Endothelial cell of umbilical vein (primary cell): ENCODE measurements around the gene LRG1. TPM values are rescaled to one million over a fixed set of nuclear protein-coding genes. Genes with fewer than 3 reads are reported as not detected.
A peak's percentile ranks its signal among the peaks of the same experiment; 100 is the strongest.

Experiments used
- BruUV-seq: library from RNA; stranded (reverse); fragments of 400-500 nt; replicated peaks from 2 replicates; lab custom pipeline; 2021; lab: Mats Ljungman, UMichigan
- CTCF ChIA-PET: fragments of 300-600, 350-600 bp; sonication (Branson Sonifier 250); formaldehyde crosslinking; loops from one replicate; lab custom pipeline; 2021; ENCODE audit warnings: antibody characterized with exemption, inconsistent platforms; lab: Charles Lee
- POLR2A ChIA-PET: fragments of 300-600, 350-600 bp; sonication (Branson Sonifier 250); formaldehyde crosslinking; loops from one replicate; lab custom pipeline; 2021; ENCODE audit warnings: antibody characterized with exemption, inconsistent platforms; lab: Charles Lee
- DNase-seq: peaks from one replicate; pipeline ENCODE4 v3.0.0-alpha.2; 2011; ENCODE audit warnings: low read depth, low spot score
- FAIRE-seq: peaks from 2 replicates; lab custom pipeline; 2011; peaks lifted over from hg19 to GRCh38; lab: Jason Lieb, UNC
- H2AFZ ChIP-seq: 2 replicates; pipeline ENCODE4 v1.6.0; 2012; ENCODE audit warnings: low read depth, low read length, control low read depth, inconsistent platforms
- H3K27ac ChIP-seq: 2 replicates; pipeline ENCODE4 v1.5.1; 2011; ENCODE audit warnings: low read depth, mild to moderate bottlenecking, control low read depth, low read length, moderate library complexity; ENCODE audit not compliant: insufficient read depth
- H3K27me3 ChIP-seq, 2 experiments: 2 replicates each; pipeline versions ENCODE4 v1.6.0 to v1.6.1; 2011; ENCODE audit warnings: low read length in 2 of 2, mixed read lengths in 1 of 2; ENCODE audit not compliant: control insufficient read depth in 2 of 2, insufficient read depth in 2 of 2
- H3K36me3 ChIP-seq, 2 experiments: 2 replicates in 1 of 2; 3 replicates in 1 of 2; pipeline ENCODE4 v1.5.1; 2011; ENCODE audit warnings: low read length in 2 of 2, mild to moderate bottlenecking in 1 of 2, moderate library complexity in 1 of 2; ENCODE audit not compliant: control insufficient read depth in 2 of 2, insufficient read depth in 2 of 2; ENCODE audit errors: extremely low read depth in 1 of 2
- H3K4me1 ChIP-seq: 3 replicates; pipeline ENCODE4 v1.5.1; 2011; ENCODE audit warnings: mild to moderate bottlenecking, low read length; ENCODE audit not compliant: control insufficient read depth, insufficient read depth; ENCODE audit errors: extremely low read depth
- H3K4me2 ChIP-seq: 2 replicates; pipeline ENCODE4 v1.6.1; 2011; ENCODE audit warnings: low read length, control low read depth, mixed read lengths; ENCODE audit not compliant: insufficient read depth
- H3K4me3 ChIP-seq, 3 experiments: fragments of 200-600 bp in 1 of 3; sonication (generic), shearing (Covaris generic) in 1 of 3; replicated peaks in 1 of 3; 2 replicates each; pipeline ENCODE4 v1.5.1; 2011 to 2016; ENCODE audit warnings: control low read depth in 3 of 3, low read length in 3 of 3, mild to moderate bottlenecking in 2 of 3, inconsistent platforms in 1 of 3, low read depth in 1 of 3, moderate library complexity in 1 of 3; ENCODE audit not compliant: insufficient read depth in 1 of 3
- H3K79me2 ChIP-seq: 2 replicates; pipeline ENCODE4 v1.6.0; 2012; ENCODE audit warnings: low read length, inconsistent platforms; ENCODE audit not compliant: control insufficient read depth, insufficient read depth
- H3K9ac ChIP-seq: replicated peaks from 2 replicates; pipeline ENCODE3; 2011; ENCODE audit warnings: low read length, control low read depth; ENCODE audit not compliant: insufficient read depth; ENCODE audit errors: extremely low read depth
- H3K9me1 ChIP-seq: replicated peaks from 3 replicates; pipeline ENCODE4 v1.6.0; 2011; ENCODE audit warnings: mild to moderate bottlenecking, low read length; ENCODE audit not compliant: control insufficient read depth, insufficient read depth; ENCODE audit errors: extremely low read depth
- H3K9me3 ChIP-seq: replicated peaks from 2 replicates; pipeline ENCODE4 v1.5.1; 2012; ENCODE audit warnings: low read length, inconsistent platforms; ENCODE audit not compliant: control insufficient read depth, insufficient read depth
- H4K20me1 ChIP-seq: replicated peaks from 2 replicates; pipeline ENCODE3; 2011; ENCODE audit warnings: mild to moderate bottlenecking, low read length; ENCODE audit not compliant: control insufficient read depth, insufficient read depth; ENCODE audit errors: extremely low read depth
- EZH2 ChIP-seq: IDR thresholded peaks from 2 replicates; pipeline ENCODE4 v1.6.1; 2012; ENCODE audit warnings: borderline replicate concordance, low read depth, mild to moderate bottlenecking, moderate library complexity, low read length, inconsistent platforms; ENCODE audit not compliant: severe bottlenecking
- FOS ChIP-seq: IDR thresholded peaks from 2 replicates; pipeline ENCODE4 v1.6.1; 2011; ENCODE audit warnings: mild to moderate bottlenecking, low read length, moderate library complexity, borderline replicate concordance; ENCODE audit not compliant: insufficient read depth
- GATA2 ChIP-seq: IDR thresholded peaks from 2 replicates; pipeline ENCODE4 v1.7.0; 2011; ENCODE audit warnings: low read depth, mild to moderate bottlenecking, moderate library complexity, mixed read lengths, low read length; ENCODE audit not compliant: insufficient read length, insufficient read depth
- JUN ChIP-seq: IDR thresholded peaks from 2 replicates; pipeline ENCODE4 v1.6.1; 2011; ENCODE audit warnings: borderline replicate concordance, low read depth; ENCODE audit not compliant: insufficient read length, insufficient read depth
- MYC ChIP-seq: IDR thresholded peaks from one replicate; pipeline ENCODE4 v1.6.1; 2011; ENCODE audit warnings: mild to moderate bottlenecking, low read depth, low read length
- POLR2A ChIP-seq: IDR thresholded peaks from 2 replicates; pipeline ENCODE4 v1.6.1; 2012; ENCODE audit warnings: low read depth, mild to moderate bottlenecking, control low read depth, low read length
- POLR2AphosphoS5 ChIP-seq: IDR thresholded peaks from 2 replicates; pipeline ENCODE4 v1.6.1; 2012; ENCODE audit warnings: low read depth, mild to moderate bottlenecking, control low read depth, low read length, moderate library complexity; ENCODE audit not compliant: insufficient read depth
- dilution Hi-C: fragments of 300-500 bp; cut with MboI; formaldehyde crosslinking; loops from one replicate; pipeline ENCODE4 v1.15.0; 2019; ENCODE audit warnings: low sequenced_read_pairs; ENCODE audit not compliant: extremely low pct_ligation_motif_present
- intact Hi-C: fragments of 100-400 bp; cut with micrococcal nuclease; formaldehyde crosslinking; loops from one replicate; pipeline ENCODE4 v1.10.0; 2022
- polyA plus RNA-seq, 4 experiments: library from polyadenylated mRNA; depleted of rRNA in 3 of 4; stranded (reverse) in 3 of 4; unstranded in 1 of 4; fragments of >200 nt; gene quantifications; 2 replicates each; pipeline versions ENCODE4 v1.2.1 to v1.2.3, GENCODE V29; 2011 to 2012; ENCODE audit warnings: missing spikeins in 1 of 4
- total RNA-seq: library from RNA; stranded (reverse); gene quantifications from 2 replicates; pipeline ENCODE4 v1.2.3, GENCODE V29; 2021
- TF ChIP-seq, protein P1 (sequence below), 2 donors: IDR thresholded peaks; 1 replicate in 1 of 2; 2 replicates in 1 of 2; pipeline ENCODE4 v1.5.1; 2011; ENCODE audit warnings: low read length in 2 of 2, mild to moderate bottlenecking in 2 of 2, moderate library complexity in 2 of 2, control low read depth in 1 of 2, inconsistent platforms in 1 of 2, low read depth in 1 of 2; ENCODE audit not compliant: insufficient read depth in 1 of 2; ENCODE audit errors: extremely low read depth in 1 of 2
- TF ChIP-seq, protein P2 (sequence below): IDR thresholded peaks from 2 replicates; pipeline ENCODE4 v1.6.1; 2011; ENCODE audit not compliant: insufficient read depth, insufficient read length

Gene LRG1
- total and polyA plus RNA-seq, 2 donors (not counting 3 experiments of a cell fraction or from before 2014, with no cell fraction given), result 0.21 to 0.31 TPM

GRCh38 chr19:4559569-4559968 lies 19.7 kb upstream of the LRG1 start, which contains the start of gene SEMA6B:
SEMA6B (minus strand) TSS chr19:4559684; CDS start chr19:4558457, 1,227 bp downstream.
- intact Hi-C loops (loop anchor here (1.0 to 5.0 kb wide), 5 partner anchors 8 to 163 kb away; partner anchors contain the start of genes DPP9 and TNFAIP8L1), dilution Hi-C loops (no loop called here)
- H3K9ac ChIP-seq, result peak within 1 kb of the TSS; percentile 54
- peaks cover 26% of the 10 kb centered on the region for H3K4me1 ChIP-seq
- BruUV-seq, result no TSS peak
- H3K9me1 ChIP-seq, result no peaks in the 10 kb centered on the region
- FAIRE-seq (peak; percentile 95), DNase-seq (peak; percentile 91)
- POLR2A ChIA-PET, result interaction anchor here (0.8 kb wide), 1 partner anchor 24 kb away, joined by 3 read pairs; no protein-coding TSS in a partner anchor
- H4K20me1 ChIP-seq, result no peaks in the 10 kb centered on the region
- peaks cover 2 to 16% of the 10 kb centered on the region in 2 experiments for H3K36me3 ChIP-seq
- no peaks in the 10 kb centered on the region for H3K27me3 ChIP-seq
- H3K4me3 ChIP-seq, result peak within 1 kb of the TSS in 2 of 3 experiments; percentile 37 to 76
- TF ChIP-seq GATA2, result peak; percentile 12
- TF ChIP-seq, protein P1, sequence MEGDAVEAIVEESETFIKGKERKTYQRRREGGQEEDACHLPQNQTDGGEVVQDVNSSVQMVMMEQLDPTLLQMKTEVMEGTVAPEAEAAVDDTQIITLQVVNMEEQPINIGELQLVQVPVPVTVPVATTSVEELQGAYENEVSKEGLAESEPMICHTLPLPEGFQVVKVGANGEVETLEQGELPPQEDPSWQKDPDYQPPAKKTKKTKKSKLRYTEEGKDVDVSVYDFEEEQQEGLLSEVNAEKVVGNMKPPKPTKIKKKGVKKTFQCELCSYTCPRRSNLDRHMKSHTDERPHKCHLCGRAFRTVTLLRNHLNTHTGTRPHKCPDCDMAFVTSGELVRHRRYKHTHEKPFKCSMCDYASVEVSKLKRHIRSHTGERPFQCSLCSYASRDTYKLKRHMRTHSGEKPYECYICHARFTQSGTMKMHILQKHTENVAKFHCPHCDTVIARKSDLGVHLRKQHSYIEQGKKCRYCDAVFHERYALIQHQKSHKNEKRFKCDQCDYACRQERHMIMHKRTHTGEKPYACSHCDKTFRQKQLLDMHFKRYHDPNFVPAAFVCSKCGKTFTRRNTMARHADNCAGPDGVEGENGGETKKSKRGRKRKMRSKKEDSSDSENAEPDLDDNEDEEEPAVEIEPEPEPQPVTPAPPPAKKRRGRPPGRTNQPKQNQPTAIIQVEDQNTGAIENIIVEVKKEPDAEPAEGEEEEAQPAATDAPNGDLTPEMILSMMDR (IDR thresholded peaks at IDR 0.05; ENCODE audit: extremely low read depth in 1 of 2, insufficient read depth in 1 of 2, low read depth in 1 of 2, low read length in 2 of 2), result no peak
- peak; percentile 98 for TF ChIP-seq POLR2AphosphoS5
- TF ChIP-seq, protein P2, sequence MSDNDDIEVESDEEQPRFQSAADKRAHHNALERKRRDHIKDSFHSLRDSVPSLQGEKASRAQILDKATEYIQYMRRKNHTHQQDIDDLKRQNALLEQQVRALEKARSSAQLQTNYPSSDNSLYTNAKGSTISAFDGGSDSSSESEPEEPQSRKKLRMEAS, result peak; percentile 83
- TF ChIP-seq FOS, result peak; percentile 95
- peak; percentile 68 for TF ChIP-seq POLR2A
- TF ChIP-seq JUN, result peak; percentile 75
- no peak for TF ChIP-seq MYC
- no peak for TF ChIP-seq EZH2
- peaks cover 6% of the 10 kb centered on the region for H3K79me2 ChIP-seq
- peak within 1 kb of the TSS; percentile 77 for H3K27ac ChIP-seq
- H3K9me3 ChIP-seq, result no peaks in the 10 kb centered on the region
- CTCF ChIA-PET, result interaction anchor here (0.8 to 3.4 kb wide), 15 partner anchors 9 to 232 kb away, joined by 3 to 42 read pairs (median 4); partner anchors contain the start of genes FEM1A and LRG1
- no peak within 1 kb of the TSS for H2AFZ ChIP-seq
- H3K4me2 ChIP-seq, result peak within 1 kb of the TSS; percentile 69
